ENCODE data around the gene PHKG2. TPM values are rescaled to one million over a fixed set of nuclear protein-coding genes. Genes with fewer than 3 reads are reported as not detected.

Gene PHKG2
- total RNA-seq, 1 donor from 2014 or later = 15.6 TPM

DNA sequence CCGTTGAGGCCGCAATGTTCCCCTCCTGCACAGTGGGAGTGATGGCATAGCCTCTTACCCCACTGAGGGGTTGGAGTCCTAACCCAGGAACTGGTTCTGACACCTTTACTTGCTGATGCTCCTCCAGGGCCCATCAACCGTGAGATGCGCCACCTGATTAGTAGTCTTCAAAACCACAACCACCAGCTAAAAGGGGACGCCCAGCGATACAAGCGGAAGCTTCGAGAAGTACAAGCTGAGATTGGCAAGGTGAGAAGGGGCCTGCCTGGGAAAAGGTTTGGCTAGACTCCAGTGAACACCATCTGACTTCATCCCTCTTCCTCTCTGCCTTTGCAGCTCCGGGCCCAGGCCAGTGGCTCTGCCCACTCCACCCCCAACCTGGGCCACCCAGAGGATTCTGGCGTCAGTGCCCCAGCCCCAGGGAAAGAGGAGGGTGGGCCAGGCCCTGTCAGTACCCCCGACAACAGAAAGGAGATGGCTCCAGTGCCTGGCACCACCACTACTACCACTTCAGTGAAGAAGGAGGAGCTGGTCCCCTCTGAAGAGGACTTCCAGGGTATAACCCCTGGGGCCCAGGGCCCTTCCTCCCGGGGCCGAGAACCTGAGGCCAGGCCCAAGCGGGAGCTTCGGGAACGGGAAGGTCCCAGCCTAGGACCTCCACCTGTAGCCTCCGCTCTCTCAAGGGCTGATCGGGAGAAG is 19.7 kb downstream of the PHKG2 start:
- peaks cover 98% of the 10 kb centered on the region for H3K36me3 ChIP-seq
- TF ChIP-seq, protein P1, sequence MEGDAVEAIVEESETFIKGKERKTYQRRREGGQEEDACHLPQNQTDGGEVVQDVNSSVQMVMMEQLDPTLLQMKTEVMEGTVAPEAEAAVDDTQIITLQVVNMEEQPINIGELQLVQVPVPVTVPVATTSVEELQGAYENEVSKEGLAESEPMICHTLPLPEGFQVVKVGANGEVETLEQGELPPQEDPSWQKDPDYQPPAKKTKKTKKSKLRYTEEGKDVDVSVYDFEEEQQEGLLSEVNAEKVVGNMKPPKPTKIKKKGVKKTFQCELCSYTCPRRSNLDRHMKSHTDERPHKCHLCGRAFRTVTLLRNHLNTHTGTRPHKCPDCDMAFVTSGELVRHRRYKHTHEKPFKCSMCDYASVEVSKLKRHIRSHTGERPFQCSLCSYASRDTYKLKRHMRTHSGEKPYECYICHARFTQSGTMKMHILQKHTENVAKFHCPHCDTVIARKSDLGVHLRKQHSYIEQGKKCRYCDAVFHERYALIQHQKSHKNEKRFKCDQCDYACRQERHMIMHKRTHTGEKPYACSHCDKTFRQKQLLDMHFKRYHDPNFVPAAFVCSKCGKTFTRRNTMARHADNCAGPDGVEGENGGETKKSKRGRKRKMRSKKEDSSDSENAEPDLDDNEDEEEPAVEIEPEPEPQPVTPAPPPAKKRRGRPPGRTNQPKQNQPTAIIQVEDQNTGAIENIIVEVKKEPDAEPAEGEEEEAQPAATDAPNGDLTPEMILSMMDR (IDR thresholded peaks at IDR 0.05; ENCODE audit: borderline replicate concordance) = no peak
- DNase-seq = no peak

GRCh38 chr16:30768583-30769181 is 20.5 kb downstream of the PHKG2 start:
- H3K4me3 ChIP-seq = no peak overlapping the region
- intact Hi-C loops (cut with micrococcal nuclease) = no loop called here
- H3K36me3 ChIP-seq = peaks cover 100% of the 10 kb centered on the region
- H3K27ac ChIP-seq (replicated peaks) = peak overlapping the region; percentile 80
- peaks cover 41% of the 10 kb centered on the region for H3K4me1 ChIP-seq
- H3K27me3 ChIP-seq (ENCODE audit: low read depth) = no peaks in the 10 kb centered on the region
- TF ChIP-seq, protein P1 (IDR thresholded peaks at IDR 0.05; ENCODE audit: borderline replicate concordance) = no peak
- no peaks in the 10 kb centered on the region for H3K9me3 ChIP-seq (replicated peaks)
- no peak for DNase-seq

More for the DNA sequence above, 19.7 kb downstream of the PHKG2 start:
- Histone ChIP-seq H3K27ac (replicated peaks) (peak overlapping the region; percentile 80), H3K4me1 (peaks cover 45% of the 10 kb centered on the region), H3K9me3 (replicated peaks) (no peaks in the 10 kb centered on the region), H3K27me3 (ENCODE audit: low read depth) (no peaks in the 10 kb centered on the region), H3K4me3 (no peak overlapping the region)
- intact Hi-C loops (cut with micrococcal nuclease) = no loop called here

DNA sequence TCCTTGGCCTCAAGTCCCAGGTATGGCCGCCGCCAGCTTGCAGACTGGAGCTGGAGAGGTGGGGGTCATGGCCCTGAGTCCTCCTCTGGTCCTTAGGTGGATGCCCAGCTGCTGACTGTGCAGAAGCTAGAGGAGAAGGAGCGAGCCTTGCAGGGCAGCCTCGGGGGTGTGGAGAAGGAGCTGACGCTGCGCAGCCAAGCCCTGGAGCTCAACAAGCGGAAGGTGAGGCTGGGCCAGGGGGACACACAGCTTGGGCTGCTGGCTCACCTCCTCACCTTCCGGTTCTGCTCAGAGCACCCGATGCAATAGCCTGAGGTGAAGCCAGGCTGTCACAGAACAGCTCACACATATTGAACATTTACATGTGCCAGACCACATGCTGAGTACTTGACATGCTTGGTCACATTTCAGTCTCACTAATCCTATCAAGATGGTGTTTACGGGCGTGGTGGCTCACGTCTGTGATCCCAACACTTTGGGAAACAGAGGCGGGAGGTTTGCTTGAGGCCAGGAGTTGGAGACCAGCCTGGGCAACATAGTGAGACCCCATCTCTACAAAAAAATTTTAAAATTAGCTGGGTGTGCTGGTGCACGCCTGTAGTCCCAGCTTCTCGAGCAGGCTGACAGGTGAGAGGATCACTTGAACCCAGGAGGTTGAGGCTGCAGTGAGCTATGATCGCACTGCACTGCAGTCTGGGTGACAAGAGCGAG is 21.3 kb downstream of the PHKG2 start:
- H3K9me3 ChIP-seq (replicated peaks) = no peaks in the 10 kb centered on the region
- intact Hi-C loops (cut with micrococcal nuclease) = no loop called here
- TF ChIP-seq, protein P1 (IDR thresholded peaks at IDR 0.05; ENCODE audit: borderline replicate concordance) = no peak
- H3K36me3 ChIP-seq = peaks cover 100% of the 10 kb centered on the region
- DNase-seq = no peak
- H3K4me1 ChIP-seq = peaks cover 41% of the 10 kb centered on the region
- no peaks in the 10 kb centered on the region for H3K27me3 ChIP-seq (ENCODE audit: low read depth)
- no peak overlapping the region for H3K4me3 ChIP-seq
- H3K27ac ChIP-seq (replicated peaks) = no peak overlapping the region

GRCh38 chr16:30771726-30772125 is 23.5 kb downstream of the PHKG2 start:
- H3K4me3 ChIP-seq = no peak overlapping the region
- peaks cover 78% of the 10 kb centered on the region for H3K36me3 ChIP-seq
- peak; percentile 11 for DNase-seq
- peaks cover 51% of the 10 kb centered on the region for H3K4me1 ChIP-seq
- H3K27me3 ChIP-seq (ENCODE audit: low read depth) = no peaks in the 10 kb centered on the region
- TF ChIP-seq, protein P1 (IDR thresholded peaks at IDR 0.05; ENCODE audit: borderline replicate concordance) = no peak
- no peak overlapping the region for H3K27ac ChIP-seq (replicated peaks)
- intact Hi-C loops (cut with micrococcal nuclease) = no loop called here
- H3K9me3 ChIP-seq (replicated peaks) = no peaks in the 10 kb centered on the region

DNA sequence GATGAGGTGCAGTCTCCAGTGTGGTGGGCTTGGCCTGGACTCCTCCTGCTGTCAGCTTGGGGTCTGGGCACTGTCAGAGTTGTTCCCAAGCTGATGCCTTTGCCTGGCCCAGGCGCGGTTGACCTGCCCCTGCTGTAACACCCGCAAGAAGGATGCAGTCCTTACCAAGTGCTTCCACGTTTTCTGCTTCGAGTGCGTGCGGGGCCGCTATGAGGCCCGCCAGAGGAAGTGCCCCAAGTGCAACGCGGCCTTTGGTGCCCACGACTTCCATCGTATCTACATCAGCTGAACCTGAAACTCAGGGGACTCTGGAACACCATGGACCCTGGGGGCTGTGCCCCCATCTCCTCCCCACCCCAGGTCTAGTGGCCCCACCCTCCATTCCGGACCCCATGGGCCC is 25.6 kb downstream of the PHKG2 start:
- intact Hi-C loops (cut with micrococcal nuclease) = no loop called here
- Histone ChIP-seq H3K27ac (replicated peaks) (peak overlapping the region; percentile 97), H3K4me3 (no peak overlapping the region), H3K9me3 (replicated peaks) (no peaks in the 10 kb centered on the region), H3K27me3 (ENCODE audit: low read depth) (no peaks in the 10 kb centered on the region), H3K4me1 (peaks cover 53% of the 10 kb centered on the region), H3K36me3 (peaks cover 57% of the 10 kb centered on the region)
- no peak for DNase-seq
- TF ChIP-seq, protein P1 (IDR thresholded peaks at IDR 0.05; ENCODE audit: borderline replicate concordance) = no peak

Measured in left ventricle myocardium inferior (tissue), 1 donor.